ENCODE results near the gene OR8K5. TPM values are rescaled to one million over a fixed set of nuclear protein-coding genes. Genes with fewer than 3 reads are reported as not detected.

Gene OR8K5
- polyA plus RNA-seq, 1 donor (not counting 4 experiments of a cell fraction or from before 2014, with no cell fraction given): not detected

- FAIRE-seq (no peak), DNase-seq (ENCODE audit: low read depth, low spot score) (no peak)
- no peak for TF ChIP-seq CTCF (optimal IDR thresholded peaks at IDR 0.05 in 1 of 3, IDR thresholded peaks at IDR 0.05 in 1 of 3, conservative IDR thresholded peaks at IDR 0.05 in 1 of 3; ENCODE audit: extremely low read depth in 1 of 3, insufficient read depth in 2 of 3, low read length in 3 of 3)
- TF ChIP-seq EZH2 (IDR thresholded peaks at IDR 0.05; ENCODE audit: low read length): no peak
- Histone ChIP-seq H3K9me3 (ENCODE audit: control insufficient read depth, low read depth, low read length) (peaks cover 1% of the 10 kb centered on the region), H3K4me3 (ENCODE audit: control insufficient read depth in 2 of 3, extremely low read depth in 1 of 3, insufficient read depth in 2 of 3, low read depth in 1 of 3, low read length in 3 of 3) (no peak within 1 kb of the TSS), H4K20me1 (ENCODE audit: control insufficient read depth, extremely low read depth, insufficient read depth, low read length) (no peaks in the 10 kb centered on the region), H3K4me1 (ENCODE audit: control insufficient read depth, extremely low read depth, insufficient read depth, low read length) (no peaks in the 10 kb centered on the region), H3K9me1 (ENCODE audit: control insufficient read depth, extremely low read depth, insufficient read depth, low read length) (no peaks in the 10 kb centered on the region), H3K9ac (ENCODE audit: control insufficient read depth, extremely low read depth, insufficient read depth, low read length) (no peak within 1 kb of the TSS), H3K36me3 (ENCODE audit: control insufficient read depth in 2 of 2, extremely low read depth in 1 of 2, insufficient read depth in 2 of 2, low read length in 2 of 2) (no peaks in the 10 kb centered on the region), H3K4me2 (ENCODE audit: control insufficient read depth, extremely low read depth, insufficient read depth, low read depth, low read length) (no peak within 1 kb of the TSS), H2AFZ (ENCODE audit: control insufficient read depth, low read length) (no peak within 1 kb of the TSS), H3K27me3 (ENCODE audit: control insufficient read depth, extremely low read depth, insufficient read depth, low read length) (no peaks in the 10 kb centered on the region), H3K79me2 (ENCODE audit: control insufficient read depth, insufficient read depth, low read length) (no peaks in the 10 kb centered on the region), H3K27ac (ENCODE audit: control insufficient read depth, insufficient read depth, low read length) (no peak within 1 kb of the TSS)
- dilution Hi-C loops (cut with MboI; ENCODE audit: extremely low pct_ligation_motif_present, low sequenced_read_pairs): no loop called here
Measured at GRCh38 chr11:56176318-56176717, 16.2 kb upstream of the OR8K5 start, which contains the start of gene OR5J2. Gene OR5J2, plus strand, starts transcription at chr11:56176618. Its CDS starts 0 bp downstream, at chr11:56176618.

- no peaks in the 10 kb centered on the region for H4K20me1 ChIP-seq (ENCODE audit: control insufficient read depth, extremely low read depth, insufficient read depth, low read length)
- dilution Hi-C loops (cut with MboI; ENCODE audit: extremely low pct_ligation_motif_present, low sequenced_read_pairs): no loop called here
- DNase-seq (ENCODE audit: low read depth, low spot score) (no peak), FAIRE-seq (no peak)
- no peaks in the 10 kb centered on the region for H3K79me2 ChIP-seq (ENCODE audit: control insufficient read depth, insufficient read depth, low read length)
- no peaks in the 10 kb centered on the region for H3K4me1 ChIP-seq (ENCODE audit: control insufficient read depth, extremely low read depth, insufficient read depth, low read length)
- no peak overlapping the region for H3K27ac ChIP-seq (ENCODE audit: control insufficient read depth, insufficient read depth, low read length)
- no peak overlapping the region for H2AFZ ChIP-seq (ENCODE audit: control insufficient read depth, low read length)
- TF ChIP-seq CTCF (optimal IDR thresholded peaks at IDR 0.05 in 1 of 3, IDR thresholded peaks at IDR 0.05 in 1 of 3, conservative IDR thresholded peaks at IDR 0.05 in 1 of 3; ENCODE audit: extremely low read depth in 1 of 3, insufficient read depth in 2 of 3, low read length in 3 of 3): no peak
- TF ChIP-seq EZH2 (IDR thresholded peaks at IDR 0.05; ENCODE audit: low read length): no peak
- no peaks in the 10 kb centered on the region for H3K36me3 ChIP-seq (ENCODE audit: control insufficient read depth in 2 of 2, extremely low read depth in 1 of 2, insufficient read depth in 2 of 2, low read length in 2 of 2)
- H3K9me3 ChIP-seq (ENCODE audit: control insufficient read depth, low read depth, low read length): peaks cover 1% of the 10 kb centered on the region
- H3K9ac ChIP-seq (ENCODE audit: control insufficient read depth, extremely low read depth, insufficient read depth, low read length): no peak overlapping the region
- H3K4me2 ChIP-seq (ENCODE audit: control insufficient read depth, extremely low read depth, insufficient read depth, low read depth, low read length): no peak overlapping the region
- no peaks in the 10 kb centered on the region for H3K27me3 ChIP-seq (ENCODE audit: control insufficient read depth, extremely low read depth, insufficient read depth, low read length)
- no peak overlapping the region for H3K4me3 ChIP-seq (ENCODE audit: control insufficient read depth in 2 of 3, extremely low read depth in 1 of 3, insufficient read depth in 2 of 3, low read depth in 1 of 3, low read length in 3 of 3)
- no peaks in the 10 kb centered on the region for H3K9me1 ChIP-seq (ENCODE audit: control insufficient read depth, extremely low read depth, insufficient read depth, low read length)
Measured at GRCh38 chr11:56172256-56172830, 12.2 kb upstream of the OR8K5 start.

Data from keratinocyte (primary cell).